Muscle of arm (tissue), 12 donors: ENCODE measurements around the gene UCN2. TPM values are rescaled to one million over a fixed set of nuclear protein-coding genes. Genes with fewer than 3 reads are reported as not detected.

Source experiments
- DNase-seq: peaks from one replicate; pipeline ENCODE4 v3.0.0-alpha.2; 2013
- polyA plus RNA-seq, 12 donors: library from polyadenylated mRNA; unstranded; fragments of 120-200 nt; gene quantifications; one replicate each; pipeline ENCODE4 v1.2.1, GENCODE V29; 2013; ENCODE audit not compliant: insufficient read length in 12 of 12

The UCN2 gene
- polyA plus RNA-seq, 12 donors = 0.25 to 6.5 (median 0.68) TPM; not detected in 8

GRCh38 chr3:48591886-48592518 is 28.4 kb upstream of the UCN2 start:
- DNase-seq = no peak

GRCh38 chr3:48591436-48591835 is 27.9 kb upstream of the UCN2 start:
- DNase-seq = no peak

- no peak for DNase-seq
Observed at GRCh38 chr3:48588230-48588629, 24.6 kb upstream of the UCN2 start.

DNA sequence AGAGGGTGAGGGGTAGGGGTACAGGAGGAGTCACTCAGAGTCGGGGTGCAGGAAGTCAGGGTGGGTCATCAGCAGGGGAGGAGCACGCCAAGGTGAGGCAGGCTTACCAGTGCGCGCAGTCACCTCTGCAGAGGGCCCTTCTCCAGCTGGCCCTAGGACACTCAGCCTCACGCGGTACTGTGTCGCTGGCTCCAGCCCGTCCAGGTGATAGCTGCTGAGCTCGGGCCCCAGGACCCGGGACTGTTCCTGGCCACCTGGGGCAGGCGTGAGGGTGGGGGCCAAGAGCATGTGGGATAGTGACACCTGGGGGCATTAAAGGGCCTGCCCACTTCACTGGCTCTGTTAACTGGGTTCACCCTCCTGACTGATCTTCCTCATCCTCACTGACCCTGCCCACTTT is 24.1 kb upstream of the UCN2 start:
- DNase-seq = no peak

DNA sequence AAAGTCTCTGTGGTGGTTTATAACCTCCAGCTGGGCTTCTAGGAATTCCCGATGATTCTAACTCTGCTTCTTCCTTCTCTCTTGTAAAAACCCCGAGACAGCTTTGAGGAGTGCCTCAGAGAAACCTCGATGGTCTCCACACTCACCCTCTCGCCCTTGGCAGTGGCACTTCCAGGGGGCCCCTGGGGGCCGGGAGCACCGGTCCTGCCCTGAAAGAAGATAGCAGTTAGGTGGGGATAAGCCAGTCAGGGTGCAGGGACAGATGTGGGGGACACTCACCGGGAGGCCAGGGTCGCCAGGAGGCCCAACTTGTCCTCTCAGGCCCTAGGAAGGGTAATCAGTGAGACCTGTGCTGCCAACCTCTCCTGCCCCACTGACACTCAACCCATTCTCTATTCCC is 21.8 kb upstream of the UCN2 start:
- DNase-seq = no peak

GRCh38 chr3:48584836-48585235 is 21.3 kb upstream of the UCN2 start:
- no peak for DNase-seq

DNA sequence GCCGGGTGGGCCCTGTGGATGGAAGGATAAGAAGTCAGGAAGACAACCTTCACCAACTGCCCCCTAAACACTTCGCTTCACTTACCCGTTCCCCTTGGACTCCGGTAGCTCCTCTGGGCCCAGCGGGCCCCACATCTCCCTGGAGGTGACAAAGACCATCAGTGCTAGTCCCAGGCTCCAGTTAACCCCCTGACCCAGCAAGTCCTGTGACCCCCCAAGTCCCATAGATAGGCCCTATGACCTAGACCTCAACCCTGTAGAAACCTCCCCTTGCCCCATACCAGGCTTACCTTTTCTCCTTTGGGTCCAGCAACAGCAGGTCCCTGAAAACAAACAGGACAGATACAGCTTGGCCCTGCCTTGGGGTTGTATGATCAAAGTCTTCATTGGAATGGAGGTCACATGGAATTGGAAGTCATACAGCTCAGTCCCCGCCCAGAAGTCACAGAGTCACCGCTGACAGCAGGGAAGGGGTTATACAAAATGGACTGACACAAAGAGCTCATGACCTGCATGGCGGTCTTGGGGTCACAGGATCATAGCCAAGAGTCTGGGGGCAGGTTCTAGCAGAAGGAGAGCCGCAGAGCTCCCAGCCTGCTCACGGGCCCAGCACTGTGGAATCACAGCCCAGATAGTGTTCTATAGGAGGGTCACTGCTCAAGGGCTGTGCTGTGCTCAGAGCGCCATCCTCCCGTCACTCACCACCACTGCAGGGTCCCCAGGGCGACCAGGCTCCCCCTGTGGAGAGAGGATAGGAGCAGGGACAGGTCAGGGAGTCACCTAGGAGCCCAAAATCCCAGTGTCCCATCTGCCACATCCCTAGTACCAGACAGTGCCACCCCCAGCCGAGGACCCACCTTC is 18.3 kb upstream of the UCN2 start:
- no peak for DNase-seq

DNA sequence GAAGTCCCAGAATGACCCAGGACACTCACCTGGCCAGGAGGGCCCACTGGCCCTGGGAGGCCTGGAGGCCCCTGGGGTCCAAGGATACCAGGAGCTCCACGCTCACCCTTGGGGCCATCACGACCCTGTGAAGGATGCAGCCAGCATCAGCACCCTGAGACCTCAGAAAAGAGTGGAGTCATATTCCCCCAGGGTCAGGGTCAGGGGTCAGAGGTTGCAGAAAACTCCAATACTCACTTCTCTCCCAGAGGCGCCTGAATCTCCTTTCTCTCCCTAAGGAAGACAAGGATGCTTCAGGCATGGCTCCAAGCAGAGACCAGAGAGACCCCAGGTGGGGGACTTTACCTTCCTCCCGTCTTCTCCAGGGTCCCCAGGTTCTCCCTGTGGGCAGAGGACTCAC is 13.1 kb upstream of the UCN2 start:
- no peak for DNase-seq

DNA sequence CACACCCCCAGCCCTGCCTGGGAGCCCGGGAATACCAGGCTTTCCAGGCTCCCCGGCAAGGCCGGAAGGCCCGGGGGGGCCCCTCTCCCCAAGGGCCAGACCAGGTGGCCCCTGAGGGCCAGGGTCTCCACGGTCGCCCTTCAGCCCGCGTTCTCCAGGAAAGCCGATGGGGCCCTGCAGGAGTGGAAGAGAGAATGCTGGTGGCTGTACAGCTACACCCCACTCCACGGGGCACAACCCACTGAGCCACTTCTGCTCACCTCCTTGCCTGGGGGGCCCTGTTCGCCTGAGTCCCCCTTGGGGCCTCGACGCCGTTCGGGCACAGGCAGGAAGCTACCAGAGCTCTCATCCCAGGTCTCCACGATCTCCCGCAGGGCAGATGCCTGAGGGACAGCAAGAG is 11.8 kb upstream of the UCN2 start:
- no peak for DNase-seq

DNA sequence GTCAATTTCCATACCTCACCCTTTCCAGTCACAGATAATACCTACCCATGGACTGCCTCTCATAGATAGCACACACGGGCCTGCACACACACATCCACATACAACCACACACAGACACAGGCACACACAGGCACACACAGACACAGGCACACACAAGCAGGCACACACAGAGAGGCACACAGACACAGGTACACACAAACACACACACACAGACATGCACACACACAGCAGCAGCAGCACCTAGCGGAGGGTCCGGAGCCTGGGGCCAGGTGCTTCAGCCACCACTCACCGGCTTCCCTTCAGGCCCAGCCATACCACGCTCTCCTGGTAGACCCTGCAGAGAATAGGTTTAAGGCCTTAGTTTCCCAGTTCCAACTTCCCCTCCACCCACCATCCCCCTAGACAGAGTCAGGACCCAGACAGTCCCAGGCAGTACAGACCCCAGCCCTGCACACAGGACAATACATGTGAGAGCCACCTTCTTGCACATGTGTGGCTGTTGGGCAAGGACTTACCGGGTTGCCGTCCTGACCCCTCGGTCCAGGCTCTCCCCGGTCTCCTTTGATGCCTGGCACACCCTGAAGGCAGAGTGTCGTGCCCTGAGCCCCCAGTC is 10.5 kb upstream of the UCN2 start:
- no peak for DNase-seq

- no peak for DNase-seq
Observed at GRCh38 chr3:48572517-48572916, 8.9 kb upstream of the UCN2 start.

GRCh38 chr3:48571938-48572337 is 8.4 kb upstream of the UCN2 start:
- DNase-seq = no peak

- no peak for DNase-seq
Observed at GRCh38 chr3:48569808-48570450, 6.3 kb upstream of the UCN2 start.

GRCh38 chr3:48569400-48569799 is 5.8 kb upstream of the UCN2 start:
- DNase-seq = no peak

DNA sequence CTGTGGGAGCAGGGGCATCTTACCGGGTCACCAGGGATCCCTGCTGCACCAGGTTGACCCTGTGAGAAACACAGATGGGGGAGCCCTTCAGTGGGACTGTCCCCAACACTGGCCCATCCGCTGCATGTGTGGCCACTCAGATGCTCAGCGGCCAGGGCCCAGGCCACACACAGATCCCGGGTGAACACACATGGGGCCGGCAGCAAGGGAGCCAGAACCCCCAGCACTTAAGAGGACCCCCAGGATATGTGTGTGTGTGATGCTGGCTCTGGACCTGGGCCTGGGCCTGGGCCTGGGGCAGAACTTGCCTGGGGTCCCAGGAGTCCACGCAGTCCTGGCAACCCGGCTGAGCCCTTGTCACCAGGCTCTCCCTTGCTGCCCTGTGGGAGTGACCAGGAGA is 4.9 kb upstream of the UCN2 start:
- DNase-seq = no peak

DNA sequence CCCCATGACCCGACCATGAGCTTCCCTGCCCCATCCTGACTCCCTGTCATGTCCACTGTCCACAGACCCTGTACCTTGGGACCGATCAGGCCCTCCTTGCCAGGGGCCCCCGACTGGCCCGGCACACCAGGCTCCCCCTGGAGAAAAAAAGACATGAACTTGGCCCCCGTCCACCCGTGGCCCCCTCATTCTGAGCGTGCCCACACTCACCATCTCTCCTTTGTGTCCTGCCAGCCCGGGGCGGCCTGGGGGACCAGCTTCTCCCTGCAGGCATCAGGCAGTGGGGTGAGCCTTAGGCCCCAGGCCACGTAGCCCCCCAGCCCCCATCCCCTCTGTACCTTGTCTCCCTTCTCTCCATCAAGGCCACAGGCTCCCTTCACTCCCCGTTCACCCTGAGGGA is 3.9 kb upstream of the UCN2 start:
- DNase-seq = no peak

GRCh38 chr3:48567090-48567489 is 3.5 kb upstream of the UCN2 start:
- no peak for DNase-seq

DNA sequence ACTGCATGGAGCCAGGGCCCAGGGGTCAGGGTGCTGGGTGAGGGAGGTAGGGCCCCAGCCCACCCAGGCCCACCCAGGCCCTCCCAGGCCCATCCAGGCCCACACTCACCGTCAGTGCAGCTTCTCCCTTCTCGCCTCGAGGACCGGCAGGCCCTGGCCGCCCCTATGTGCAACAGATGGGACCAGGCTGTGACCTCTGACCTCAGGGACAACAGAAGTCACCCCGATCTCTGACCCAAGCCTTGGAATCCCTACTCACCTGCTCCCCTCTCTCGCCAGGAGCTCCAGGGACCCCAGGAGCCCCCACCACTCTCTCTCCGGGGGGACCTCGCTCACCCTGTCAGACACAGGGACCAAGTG is 2.8 kb upstream of the UCN2 start:
- DNase-seq = no peak

- no peak for DNase-seq
Observed at GRCh38 chr3:48565591-48566400, 2.2 kb upstream of the UCN2 start.

DNA sequence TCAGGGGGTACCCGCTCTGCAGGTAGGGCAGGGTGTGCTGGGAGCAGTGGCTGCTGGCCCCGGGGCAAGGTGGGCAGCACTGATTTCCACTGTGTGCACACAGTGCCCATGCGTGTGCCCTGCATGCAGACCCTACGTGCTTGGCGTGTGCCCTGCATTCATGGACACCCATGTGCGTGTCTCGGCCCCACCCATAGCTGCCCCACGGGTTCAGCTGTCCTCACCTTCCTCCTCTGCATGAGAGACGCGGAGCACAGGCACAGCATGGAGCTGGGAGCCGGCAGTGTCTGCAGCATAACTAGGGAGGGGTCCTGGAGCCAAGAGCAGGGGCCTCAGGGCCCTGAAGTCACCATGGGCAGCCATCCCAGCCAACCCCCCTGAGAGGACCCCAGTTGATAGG is 1.6 kb upstream of the UCN2 start:
- DNase-seq = no peak

DNA sequence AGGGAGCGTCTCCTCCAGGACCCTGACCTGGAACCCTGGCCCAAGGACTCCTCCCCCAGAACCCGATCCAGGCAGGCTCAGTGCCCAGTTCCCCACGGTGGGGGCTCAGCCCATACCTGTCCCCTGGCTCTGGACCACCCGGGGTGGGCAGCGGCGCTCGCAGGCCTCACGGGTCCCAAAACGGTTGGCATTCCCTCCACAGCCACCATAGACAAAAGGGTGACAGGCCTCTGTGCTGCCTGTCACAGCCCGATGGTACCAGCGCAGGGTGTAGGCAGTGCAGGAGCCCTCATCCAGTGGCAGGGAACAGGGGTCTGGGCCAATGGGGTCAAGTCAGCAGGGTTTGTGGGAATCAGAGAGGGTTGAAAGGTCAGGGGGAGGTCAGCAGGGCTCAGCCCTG is 1.1 kb upstream of the UCN2 start:
- no peak for DNase-seq

DNA sequence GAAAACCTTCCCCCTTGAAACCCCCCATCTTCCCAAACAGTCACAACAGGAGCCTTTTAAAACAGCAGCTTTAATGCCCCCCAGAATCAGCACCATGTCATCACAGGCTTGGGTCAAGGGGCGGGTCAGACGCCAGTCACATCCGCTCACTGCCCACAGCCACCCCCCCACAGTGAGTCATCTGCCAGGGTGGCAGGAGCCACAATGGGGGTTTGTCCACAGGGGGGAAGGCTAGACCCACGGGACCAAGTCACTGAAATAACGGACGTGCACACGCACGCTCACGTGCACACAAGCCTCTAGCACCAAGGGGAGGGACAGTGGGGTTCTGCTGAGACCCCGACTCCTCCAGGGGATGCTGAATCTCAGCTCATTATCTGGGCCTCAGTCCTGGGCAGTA is 441 bp upstream of the UCN2 start:
- DNase-seq = no peak
